GM23338 (cell line): ENCODE measurements around the gene GJC3. TPM values are rescaled to one million over a fixed set of nuclear protein-coding genes. Genes with fewer than 3 reads are reported as not detected.

Experiments
- ATAC-seq: fragments of 200-7000 bp; cut with Tn5 transposase; 3 replicates; pipeline ENCODE4 v1.9.1; 2020
- DNase-seq: peaks from one replicate; pipeline ENCODE4 v3.0.0-alpha.2; 2015; ENCODE audit warnings: low spot score
- H2AFZ ChIP-seq: fragments of 200-600 bp; sonication (generic); 2 replicates; pipeline ENCODE4 v1.8.0; 2016; ENCODE audit warnings: antibody characterized with exemption, mild to moderate bottlenecking, moderate library complexity
- H3F3A ChIP-seq: fragments of 200-600 bp; sonication (generic); replicated peaks from 2 replicates; pipeline ENCODE4 v1.8.0; 2017; ENCODE audit warnings: antibody characterized with exemption, mixed run types, low read depth
- H3K27ac ChIP-seq: fragments of 200-600 bp; sonication (generic); 2 replicates; pipeline ENCODE4 v1.6.1; 2016; ENCODE audit warnings: low read depth
- H3K27me3 ChIP-seq: fragments of 200-600 bp; sonication (generic); 2 replicates; pipeline ENCODE4 v1.8.0; 2016; ENCODE audit warnings: mild to moderate bottlenecking, mixed run types, moderate library complexity; ENCODE audit not compliant: insufficient read depth
- H3K36me3 ChIP-seq: fragments of 200-600 bp; sonication (generic); 2 replicates; pipeline ENCODE4 v1.8.0; 2016; ENCODE audit warnings: mild to moderate bottlenecking; ENCODE audit not compliant: insufficient read depth
- H3K4me1 ChIP-seq: fragments of 200-600 bp; sonication (generic); 2 replicates; pipeline ENCODE4 v1.8.0; 2016; ENCODE audit warnings: mild to moderate bottlenecking, moderate library complexity; ENCODE audit not compliant: insufficient read depth
- H3K4me2 ChIP-seq: fragments of 200-600 bp; sonication (generic); 2 replicates; pipeline ENCODE4 v1.7.1; 2017; ENCODE audit warnings: mixed run types
- H3K4me3 ChIP-seq: fragments of 200-600 bp; sonication (generic); 2 replicates; pipeline ENCODE4 v1.6.1; 2016; ENCODE audit warnings: mixed run types
- H3K79me2 ChIP-seq: fragments of 200-600 bp; sonication (generic); replicated peaks from 2 replicates; pipeline ENCODE4 v1.8.0; 2017; ENCODE audit warnings: mild to moderate bottlenecking; ENCODE audit not compliant: insufficient read depth
- H3K9me2 ChIP-seq: fragments of 200-600 bp; sonication (generic); 2 replicates; pipeline ENCODE4 v1.8.0; 2017; ENCODE audit not compliant: insufficient read depth
- H4K20me1 ChIP-seq: fragments of 200-600 bp; sonication (generic); replicated peaks from 2 replicates; pipeline ENCODE4 v1.8.0; 2017; ENCODE audit warnings: mild to moderate bottlenecking; ENCODE audit not compliant: insufficient read depth
- H3K27ac Mint-ChIP-seq: 2 replicates; pipeline ENCODE4 v1.8.0; 2020; ENCODE audit warnings: inconsistent platforms, mild to moderate bottlenecking, moderate library complexity, mixed read lengths
- H3K27me3 Mint-ChIP-seq: 3 replicates; pipeline ENCODE4 v1.8.0; 2022; ENCODE audit warnings: low read depth, mild to moderate bottlenecking, moderate library complexity, mixed read lengths, inconsistent platforms; ENCODE audit not compliant: insufficient read depth, poor library complexity
- H3K36me3 Mint-ChIP-seq: 3 replicates; pipeline ENCODE4 v1.8.0; 2021; ENCODE audit warnings: low read depth, mild to moderate bottlenecking, inconsistent platforms, moderate library complexity, mixed read lengths
- H3K4me1 Mint-ChIP-seq: 3 replicates; pipeline ENCODE4 v1.8.0; 2020; ENCODE audit warnings: mild to moderate bottlenecking, inconsistent platforms, mixed read lengths
- H3K4me3 Mint-ChIP-seq: 3 replicates; pipeline ENCODE4 v1.8.0; 2021; ENCODE audit warnings: moderate library complexity, mild to moderate bottlenecking, inconsistent platforms, mixed read lengths
- H3K9me3 Mint-ChIP-seq: 3 replicates; pipeline ENCODE4 v1.8.0; 2020; ENCODE audit warnings: moderate library complexity, mild to moderate bottlenecking, inconsistent platforms, mixed read lengths
- CREB1 ChIP-seq: fragments of 250-450 bp; sonication (Bioruptor Pico); IDR thresholded peaks from 2 replicates; pipeline ENCODE4 v1.5.0; 2020; ENCODE audit warnings: low read depth, mild to moderate bottlenecking, moderate library complexity
- EZH2 ChIP-seq: fragments of 200-600 bp; sonication (generic); IDR thresholded peaks from one replicate; pipeline ENCODE4 v1.8.0; 2017; ENCODE audit warnings: antibody characterized with exemption, mild to moderate bottlenecking, low read depth; ENCODE audit not compliant: unreplicated experiment
- EZH2phosphoT487 ChIP-seq: fragments of 200-600 bp; sonication (generic); IDR thresholded peaks from one replicate; pipeline ENCODE4 v1.8.1; 2018; ENCODE audit warnings: antibody characterized with exemption; ENCODE audit not compliant: unreplicated experiment
- NANOG ChIP-seq: IDR thresholded peaks from 2 replicates; pipeline ENCODE4 v1.6.1; 2016; ENCODE audit warnings: antibody characterized with exemption, borderline replicate concordance
- STAT1 ChIP-seq: IDR thresholded peaks from one replicate; pipeline ENCODE4 v1.6.1; 2016; ENCODE audit warnings: antibody characterized with exemption; ENCODE audit not compliant: unreplicated experiment
- ZNF114 ChIP-seq: fragments of 250-450 bp; sonication (Bioruptor Pico); IDR thresholded peaks from 2 replicates; pipeline ENCODE4 v1.5.0; 2020; ENCODE audit warnings: mild to moderate bottlenecking, moderate library complexity
- polyA plus RNA-seq: library from polyadenylated mRNA; unstranded; fragments of >200 nt; fragmentation: Nextera tagmentation; extraction: Ambion mirVana; gene quantifications from 2 replicates; pipeline ENCODE4 v1.2.1, GENCODE V29; 2016
- total RNA-seq: library from RNA; depleted of rRNA; stranded (reverse); fragments of >200 nt; shearing (Covaris generic); gene quantifications from 2 replicates; pipeline ENCODE4 v1.2.3, GENCODE V29; 2014
- TF ChIP-seq, protein P1 (sequence below): IDR thresholded peaks from 2 replicates; pipeline ENCODE4 v1.6.1; 2016; ENCODE audit warnings: antibody characterized with exemption
- TF ChIP-seq, protein P2 (sequence below): IDR thresholded peaks from one replicate; pipeline ENCODE4 v1.6.1; 2018; ENCODE audit warnings: antibody characterized with exemption; ENCODE audit not compliant: unreplicated experiment
- TF ChIP-seq, protein P3 (sequence below), 2 experiments: fragments of 200-600 bp in 1 of 2; sonication (generic) in 1 of 2; conservative IDR thresholded peaks; 2 replicates each; pipeline versions ENCODE4 v1.5.1 to v1.6.1; 2016 to 2017; ENCODE audit warnings: antibody characterized with exemption in 2 of 2, low read depth in 2 of 2, mild to moderate bottlenecking in 2 of 2, moderate library complexity in 1 of 2

Gene GJC3
- total and polyA plus RNA-seq, 2 experiments from 2014 or later, result 0.56 to 3.1 TPM

DNA sequence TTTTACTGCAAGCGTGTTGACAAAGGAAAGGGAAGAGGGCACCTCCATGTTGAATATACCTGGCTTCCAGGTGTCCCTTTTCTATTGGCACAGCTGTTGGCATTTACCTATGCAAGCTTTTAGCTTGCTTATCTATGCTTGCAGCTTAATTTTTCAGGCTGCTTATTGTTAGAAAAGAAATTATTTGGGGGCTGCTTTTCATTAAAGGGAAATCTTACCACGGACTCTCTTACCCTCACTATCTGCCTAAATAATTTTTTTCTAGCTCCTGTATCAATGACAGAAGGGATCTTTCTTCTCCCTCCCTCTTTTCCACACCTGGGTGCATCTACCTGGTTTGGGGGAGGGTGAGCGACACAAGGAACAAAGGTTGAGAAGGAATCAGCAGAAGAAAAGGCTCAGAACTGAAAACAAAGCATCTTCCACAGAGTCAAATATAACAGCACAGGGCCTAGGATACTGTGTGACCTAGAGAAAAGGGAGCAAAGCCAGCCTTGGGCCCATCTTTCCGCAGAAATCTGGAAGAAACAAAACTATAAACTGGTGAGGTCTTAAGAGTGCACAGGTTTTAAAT, 15.2 kb upstream of the GJC3 start:
- DNase-seq (peak; percentile 78), ATAC-seq (peak; percentile 82)
- Mint-ChIP-seq H3K4me3 (peak overlapping the region; percentile 57), H3K4me1 (peaks cover 26% of the 10 kb centered on the region), H3K9me3 (peaks cover 62% of the 10 kb centered on the region), H3K27me3 (peaks cover 11% of the 10 kb centered on the region), H3K36me3 (peaks cover 60% of the 10 kb centered on the region), H3K27ac (peak overlapping the region; percentile 100)
- Histone ChIP-seq H3K4me2 (peak overlapping the region; percentile 1; the same call in 1 of the 2 replicates), H4K20me1 (no peaks in the 10 kb centered on the region), H3K36me3 (no peaks in the 10 kb centered on the region), H3K27me3 (no peaks in the 10 kb centered on the region), H3K9me2 (peaks cover 8% of the 10 kb centered on the region), H3K79me2 (no peaks in the 10 kb centered on the region), H3K27ac (peak overlapping the region; percentile 96), H3K4me3 (0 out of 2 replicates have a peak overlapping the region, but pooled peaks have one; percentile 1), H3F3A (peaks cover 6% of the 10 kb centered on the region; the same call in 1 of the 2 replicates), H2AFZ (no peak overlapping the region), H3K4me1 (peaks cover 10% of the 10 kb centered on the region; the same call in 1 of the 2 replicates)
- TF ChIP-seq ZNF114 (CRISPR knock-in tag) (no peak), EZH2 (no peak), NANOG (no peak), STAT1 (no peak), CREB1 (CRISPR knock-in tag) (no peak)
- TF ChIP-seq, protein P1, sequence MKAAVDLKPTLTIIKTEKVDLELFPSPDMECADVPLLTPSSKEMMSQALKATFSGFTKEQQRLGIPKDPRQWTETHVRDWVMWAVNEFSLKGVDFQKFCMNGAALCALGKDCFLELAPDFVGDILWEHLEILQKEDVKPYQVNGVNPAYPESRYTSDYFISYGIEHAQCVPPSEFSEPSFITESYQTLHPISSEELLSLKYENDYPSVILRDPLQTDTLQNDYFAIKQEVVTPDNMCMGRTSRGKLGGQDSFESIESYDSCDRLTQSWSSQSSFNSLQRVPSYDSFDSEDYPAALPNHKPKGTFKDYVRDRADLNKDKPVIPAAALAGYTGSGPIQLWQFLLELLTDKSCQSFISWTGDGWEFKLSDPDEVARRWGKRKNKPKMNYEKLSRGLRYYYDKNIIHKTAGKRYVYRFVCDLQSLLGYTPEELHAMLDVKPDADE, result no peak
- TF ChIP-seq, protein P2, sequence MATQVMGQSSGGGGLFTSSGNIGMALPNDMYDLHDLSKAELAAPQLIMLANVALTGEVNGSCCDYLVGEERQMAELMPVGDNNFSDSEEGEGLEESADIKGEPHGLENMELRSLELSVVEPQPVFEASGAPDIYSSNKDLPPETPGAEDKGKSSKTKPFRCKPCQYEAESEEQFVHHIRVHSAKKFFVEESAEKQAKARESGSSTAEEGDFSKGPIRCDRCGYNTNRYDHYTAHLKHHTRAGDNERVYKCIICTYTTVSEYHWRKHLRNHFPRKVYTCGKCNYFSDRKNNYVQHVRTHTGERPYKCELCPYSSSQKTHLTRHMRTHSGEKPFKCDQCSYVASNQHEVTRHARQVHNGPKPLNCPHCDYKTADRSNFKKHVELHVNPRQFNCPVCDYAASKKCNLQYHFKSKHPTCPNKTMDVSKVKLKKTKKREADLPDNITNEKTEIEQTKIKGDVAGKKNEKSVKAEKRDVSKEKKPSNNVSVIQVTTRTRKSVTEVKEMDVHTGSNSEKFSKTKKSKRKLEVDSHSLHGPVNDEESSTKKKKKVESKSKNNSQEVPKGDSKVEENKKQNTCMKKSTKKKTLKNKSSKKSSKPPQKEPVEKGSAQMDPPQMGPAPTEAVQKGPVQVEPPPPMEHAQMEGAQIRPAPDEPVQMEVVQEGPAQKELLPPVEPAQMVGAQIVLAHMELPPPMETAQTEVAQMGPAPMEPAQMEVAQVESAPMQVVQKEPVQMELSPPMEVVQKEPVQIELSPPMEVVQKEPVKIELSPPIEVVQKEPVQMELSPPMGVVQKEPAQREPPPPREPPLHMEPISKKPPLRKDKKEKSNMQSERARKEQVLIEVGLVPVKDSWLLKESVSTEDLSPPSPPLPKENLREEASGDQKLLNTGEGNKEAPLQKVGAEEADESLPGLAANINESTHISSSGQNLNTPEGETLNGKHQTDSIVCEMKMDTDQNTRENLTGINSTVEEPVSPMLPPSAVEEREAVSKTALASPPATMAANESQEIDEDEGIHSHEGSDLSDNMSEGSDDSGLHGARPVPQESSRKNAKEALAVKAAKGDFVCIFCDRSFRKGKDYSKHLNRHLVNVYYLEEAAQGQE, result no peak

DNA sequence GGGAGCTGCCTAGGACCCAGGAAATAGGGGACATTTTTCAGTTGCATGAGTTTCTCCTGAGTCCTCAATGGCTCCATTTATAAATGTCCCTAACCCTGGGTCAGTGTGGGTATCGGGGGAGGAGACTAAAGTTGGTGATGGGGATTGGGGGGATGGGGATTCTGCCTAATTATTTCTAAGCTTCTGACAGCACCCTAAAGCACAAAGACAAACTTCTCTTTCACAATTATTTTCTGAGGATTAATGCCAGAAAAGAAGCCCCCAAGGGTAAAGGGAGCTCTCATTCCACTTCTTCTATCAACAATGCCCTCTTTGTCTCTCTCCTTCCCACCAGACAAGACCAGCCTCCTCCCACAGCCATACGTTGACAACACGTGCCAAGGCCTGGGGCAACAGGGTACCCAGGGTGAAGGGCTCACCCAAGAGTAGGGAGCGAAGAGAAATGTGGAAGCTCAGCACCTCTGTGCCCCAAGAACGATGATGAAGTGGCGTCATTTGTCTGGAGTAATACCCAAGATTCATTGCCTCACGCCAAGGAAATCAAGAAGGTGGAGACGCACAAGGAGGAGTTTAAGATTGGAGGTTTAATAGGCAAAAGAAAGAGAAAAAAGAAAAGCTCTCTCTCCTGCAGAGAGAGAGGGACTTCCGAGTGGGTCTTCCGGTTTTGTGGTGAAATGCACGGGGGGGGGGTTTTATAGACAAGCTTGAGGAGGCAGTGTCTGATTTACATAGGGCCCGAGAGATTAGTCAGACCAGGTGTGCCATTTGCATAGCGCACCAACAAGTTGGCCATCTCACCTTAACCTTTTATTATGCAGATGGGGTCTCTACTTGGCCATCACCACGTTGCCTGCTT, 14.4 kb upstream of the GJC3 start:
- Mint-ChIP-seq H3K4me1 (peaks cover 26% of the 10 kb centered on the region), H3K9me3 (peaks cover 62% of the 10 kb centered on the region), H3K4me3 (peak overlapping the region; percentile 49), H3K27me3 (peaks cover 11% of the 10 kb centered on the region), H3K36me3 (peaks cover 61% of the 10 kb centered on the region), H3K27ac (peak overlapping the region; percentile 99)
- ATAC-seq (peak; percentile 96), DNase-seq (peak; percentile 98)
- Histone ChIP-seq H3K4me2 (peak overlapping the region; percentile 57), H4K20me1 (no peaks in the 10 kb centered on the region), H3K36me3 (no peaks in the 10 kb centered on the region), H3K27me3 (no peaks in the 10 kb centered on the region), H3K4me3 (peak overlapping the region; percentile 26), H3K9me2 (peaks cover 8% of the 10 kb centered on the region), H2AFZ (no peak overlapping the region), H3F3A (peaks cover 6% of the 10 kb centered on the region; the same call in 1 of the 2 replicates), H3K4me1 (peaks cover 10% of the 10 kb centered on the region; the same call in 1 of the 2 replicates), H3K79me2 (no peaks in the 10 kb centered on the region), H3K27ac (peak overlapping the region; percentile 99)
- TF ChIP-seq, protein P3, sequence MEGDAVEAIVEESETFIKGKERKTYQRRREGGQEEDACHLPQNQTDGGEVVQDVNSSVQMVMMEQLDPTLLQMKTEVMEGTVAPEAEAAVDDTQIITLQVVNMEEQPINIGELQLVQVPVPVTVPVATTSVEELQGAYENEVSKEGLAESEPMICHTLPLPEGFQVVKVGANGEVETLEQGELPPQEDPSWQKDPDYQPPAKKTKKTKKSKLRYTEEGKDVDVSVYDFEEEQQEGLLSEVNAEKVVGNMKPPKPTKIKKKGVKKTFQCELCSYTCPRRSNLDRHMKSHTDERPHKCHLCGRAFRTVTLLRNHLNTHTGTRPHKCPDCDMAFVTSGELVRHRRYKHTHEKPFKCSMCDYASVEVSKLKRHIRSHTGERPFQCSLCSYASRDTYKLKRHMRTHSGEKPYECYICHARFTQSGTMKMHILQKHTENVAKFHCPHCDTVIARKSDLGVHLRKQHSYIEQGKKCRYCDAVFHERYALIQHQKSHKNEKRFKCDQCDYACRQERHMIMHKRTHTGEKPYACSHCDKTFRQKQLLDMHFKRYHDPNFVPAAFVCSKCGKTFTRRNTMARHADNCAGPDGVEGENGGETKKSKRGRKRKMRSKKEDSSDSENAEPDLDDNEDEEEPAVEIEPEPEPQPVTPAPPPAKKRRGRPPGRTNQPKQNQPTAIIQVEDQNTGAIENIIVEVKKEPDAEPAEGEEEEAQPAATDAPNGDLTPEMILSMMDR (conservative IDR thresholded peaks at IDR 0.05; ENCODE audit: low read depth in 2 of 2), result no peak
- no peak for TF ChIP-seq EZH2
- TF ChIP-seq EZH2phosphoT487, result no peak
